Muscle layer of colon (tissue), 2 donors: ENCODE measurements around the gene UBL5.

Experiments
- H3K27ac ChIP-seq: one replicate; pipeline ENCODE4 v1.7.0; 2013; ENCODE audit warnings: low read depth, mild to moderate bottlenecking, low read length, moderate library complexity
- H3K27me3 ChIP-seq, 2 donors: one replicate each; pipeline ENCODE4 v1.7.0; 2013; ENCODE audit warnings: low read length in 2 of 2, mild to moderate bottlenecking in 2 of 2; ENCODE audit not compliant: insufficient read depth in 2 of 2, control insufficient read depth in 1 of 2
- H3K36me3 ChIP-seq: one replicate; pipeline ENCODE4 v1.7.0; 2013; ENCODE audit warnings: mild to moderate bottlenecking, low read length; ENCODE audit not compliant: insufficient read depth
- H3K4me1 ChIP-seq: one replicate; pipeline ENCODE4 v1.7.0; 2013; ENCODE audit warnings: mild to moderate bottlenecking, low read length; ENCODE audit not compliant: insufficient read depth
- H3K4me3 ChIP-seq, 2 donors: one replicate each; pipeline ENCODE4 v1.7.0; 2013; ENCODE audit warnings: low read length in 2 of 2, low read depth in 1 of 2, mild to moderate bottlenecking in 1 of 2, moderate library complexity in 1 of 2
- H3K9ac ChIP-seq: one replicate; pipeline ENCODE4 v1.7.0; 2013; ENCODE audit warnings: low read length
- H3K9me3 ChIP-seq: one replicate; pipeline ENCODE4 v1.7.0; 2013; ENCODE audit warnings: mild to moderate bottlenecking, low read length
- donor health status: abdominal sarcoma.
- donor health status: Adenocarcinoma of cecum.

UBL5 gene

DNA sequence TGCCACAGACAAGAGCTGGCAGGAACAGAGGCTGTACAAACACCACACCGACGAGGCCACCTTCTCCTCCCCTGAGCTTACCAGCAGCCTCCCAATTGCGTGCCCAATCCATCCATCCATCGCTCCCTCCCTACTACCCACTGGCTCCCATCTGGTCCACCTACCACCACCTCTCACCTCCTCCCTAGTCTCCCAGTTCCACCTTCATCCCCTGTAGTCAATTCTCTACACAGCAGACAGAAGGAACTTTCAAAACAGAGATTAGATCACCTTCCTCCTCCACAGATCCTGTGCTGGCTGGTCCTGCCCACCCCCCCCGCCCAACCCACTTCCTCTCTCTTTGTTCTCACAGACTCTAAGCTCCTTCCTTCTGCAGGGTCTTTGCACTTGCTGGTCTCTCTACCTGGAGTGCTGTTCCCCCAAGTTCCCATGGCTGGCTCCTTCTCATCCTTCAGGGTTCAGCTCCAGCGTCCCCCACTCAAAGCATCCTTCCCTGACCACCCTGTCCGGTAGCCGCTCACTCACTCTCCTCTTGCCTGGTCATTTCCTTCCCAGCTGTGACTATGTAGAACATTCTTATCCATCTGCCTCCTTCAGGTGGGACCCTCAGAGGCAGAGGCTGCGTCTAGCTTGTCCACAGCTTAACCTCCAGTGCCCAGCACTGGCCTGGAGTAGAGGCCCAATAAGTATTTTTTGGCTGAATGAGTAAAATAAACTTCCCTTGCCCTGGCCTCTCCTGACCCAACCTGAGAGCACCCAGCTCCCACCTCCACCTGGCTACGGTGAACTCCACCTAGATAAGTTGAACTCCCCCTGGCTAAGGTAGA is 30.4 kb downstream of the UBL5 start:
- no peaks in the 10 kb centered on the region for H3K27me3 ChIP-seq
- H3K36me3 ChIP-seq = no peaks in the 10 kb centered on the region
- H3K4me1 ChIP-seq = no peaks in the 10 kb centered on the region
- no peak overlapping the region for H3K27ac ChIP-seq
- H3K9me3 ChIP-seq = no peaks in the 10 kb centered on the region
- no peak overlapping the region for H3K9ac ChIP-seq
- H3K4me3 ChIP-seq = no peak overlapping the region

DNA sequence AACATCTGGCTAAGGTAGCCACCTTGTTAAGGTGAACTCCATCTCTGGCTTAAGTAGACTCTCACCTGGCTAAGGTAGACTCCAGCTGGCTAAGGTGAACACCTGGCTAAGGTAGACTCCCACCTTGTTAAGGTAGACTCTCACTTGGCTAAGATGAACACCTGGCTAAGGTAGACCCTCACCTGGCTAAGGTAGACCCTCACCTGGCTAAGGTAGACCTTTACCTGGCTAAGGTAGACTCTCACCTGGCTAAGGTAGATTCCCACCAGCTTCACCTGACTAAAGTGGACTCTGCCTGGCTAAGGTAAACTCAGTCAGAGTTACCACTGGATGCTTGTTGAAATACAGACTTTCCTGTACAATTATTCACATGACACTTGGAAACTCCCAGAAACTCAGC is 31.0 kb downstream of the UBL5 start:
- H3K4me1 ChIP-seq = no peaks in the 10 kb centered on the region
- H3K27ac ChIP-seq = no peak overlapping the region
- H3K27me3 ChIP-seq = no peaks in the 10 kb centered on the region
- no peak overlapping the region for H3K9ac ChIP-seq
- no peak overlapping the region for H3K4me3 ChIP-seq
- H3K36me3 ChIP-seq = no peaks in the 10 kb centered on the region
- no peaks in the 10 kb centered on the region for H3K9me3 ChIP-seq

DNA sequence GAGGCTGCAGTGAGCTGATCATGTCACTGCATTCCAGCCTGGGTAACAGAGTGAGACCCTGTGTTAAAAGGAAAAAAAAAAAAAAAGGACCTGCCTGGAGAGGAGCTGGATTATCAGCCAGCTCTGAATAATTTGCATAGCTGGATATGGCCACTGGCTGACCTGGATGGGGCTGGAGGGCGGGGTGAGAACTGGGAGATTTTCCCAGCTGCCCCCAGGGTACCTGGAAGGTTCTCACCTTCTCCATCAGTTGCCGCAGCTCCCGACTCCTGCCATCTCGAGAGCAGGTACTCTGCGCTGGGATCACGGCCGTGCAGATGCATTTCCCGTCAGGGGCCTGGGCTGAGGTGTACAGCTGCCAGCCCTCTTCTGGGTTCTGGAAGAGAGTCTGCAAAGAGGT is 32.7 kb downstream of the UBL5 start:
- no peak overlapping the region for H3K9ac ChIP-seq
- no peak overlapping the region for H3K4me3 ChIP-seq
- no peaks in the 10 kb centered on the region for H3K4me1 ChIP-seq
- no peaks in the 10 kb centered on the region for H3K36me3 ChIP-seq
- H3K27me3 ChIP-seq = no peaks in the 10 kb centered on the region
- H3K9me3 ChIP-seq = no peaks in the 10 kb centered on the region
- no peak overlapping the region for H3K27ac ChIP-seq

- Histone ChIP-seq H3K9ac (no peak overlapping the region), H3K27me3 (no peaks in the 10 kb centered on the region), H3K4me1 (no peaks in the 10 kb centered on the region), H3K4me3 (no peak overlapping the region), H3K27ac (no peak overlapping the region), H3K36me3 (no peaks in the 10 kb centered on the region), H3K9me3 (no peaks in the 10 kb centered on the region)
These were observed 33.8 kb downstream of the UBL5 start for GRCh38 chr19:9861503-9861902.

- Histone ChIP-seq H3K9ac (no peak overlapping the region), H3K9me3 (no peaks in the 10 kb centered on the region), H3K4me1 (no peaks in the 10 kb centered on the region), H3K36me3 (no peaks in the 10 kb centered on the region), H3K27ac (no peak overlapping the region), H3K4me3 (no peak overlapping the region), H3K27me3 (no peaks in the 10 kb centered on the region)
These were observed 35.2 kb downstream of the UBL5 start for GRCh38 chr19:9862938-9863337.

DNA sequence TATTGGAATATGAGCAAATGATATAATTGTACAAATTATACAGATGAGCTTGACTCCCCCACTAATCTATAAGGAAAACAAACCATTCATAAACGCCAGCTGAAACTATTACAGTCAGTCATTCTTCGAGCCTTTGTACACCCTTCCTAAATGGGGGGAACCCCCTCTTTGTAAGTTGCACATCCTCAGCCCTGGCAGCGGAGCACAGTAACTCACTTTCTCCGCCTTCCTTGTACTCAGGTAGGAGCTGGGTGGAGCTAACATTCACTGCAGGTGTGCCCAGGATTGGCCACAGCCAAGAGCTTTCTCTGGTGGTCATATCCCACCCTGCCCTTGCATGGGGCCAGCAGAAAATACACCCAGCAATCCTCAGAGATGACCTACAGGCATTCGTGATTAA is 36.0 kb downstream of the UBL5 start:
- H3K9ac ChIP-seq = no peak overlapping the region
- H3K27me3 ChIP-seq = no peaks in the 10 kb centered on the region
- H3K9me3 ChIP-seq = no peaks in the 10 kb centered on the region
- H3K27ac ChIP-seq = no peak overlapping the region
- H3K4me3 ChIP-seq = no peak overlapping the region
- H3K4me1 ChIP-seq = no peaks in the 10 kb centered on the region
- no peaks in the 10 kb centered on the region for H3K36me3 ChIP-seq

GRCh38 chr19:9865732-9866501 is 38.2 kb downstream of the UBL5 start:
- no peak overlapping the region for H3K4me3 ChIP-seq
- H3K9ac ChIP-seq = no peak overlapping the region
- H3K36me3 ChIP-seq = no peaks in the 10 kb centered on the region
- H3K9me3 ChIP-seq = no peaks in the 10 kb centered on the region
- H3K27ac ChIP-seq = no peak overlapping the region
- no peaks in the 10 kb centered on the region for H3K4me1 ChIP-seq
- H3K27me3 ChIP-seq = no peaks in the 10 kb centered on the region

- H3K9me3 ChIP-seq = no peaks in the 10 kb centered on the region
- no peak overlapping the region for H3K4me3 ChIP-seq
- H3K27me3 ChIP-seq = no peaks in the 10 kb centered on the region
- no peaks in the 10 kb centered on the region for H3K4me1 ChIP-seq
- H3K9ac ChIP-seq = no peak overlapping the region
- H3K36me3 ChIP-seq = no peaks in the 10 kb centered on the region
- H3K27ac ChIP-seq = no peak overlapping the region
These were observed 41.4 kb downstream of the UBL5 start for GRCh38 chr19:9868983-9869617.

DNA sequence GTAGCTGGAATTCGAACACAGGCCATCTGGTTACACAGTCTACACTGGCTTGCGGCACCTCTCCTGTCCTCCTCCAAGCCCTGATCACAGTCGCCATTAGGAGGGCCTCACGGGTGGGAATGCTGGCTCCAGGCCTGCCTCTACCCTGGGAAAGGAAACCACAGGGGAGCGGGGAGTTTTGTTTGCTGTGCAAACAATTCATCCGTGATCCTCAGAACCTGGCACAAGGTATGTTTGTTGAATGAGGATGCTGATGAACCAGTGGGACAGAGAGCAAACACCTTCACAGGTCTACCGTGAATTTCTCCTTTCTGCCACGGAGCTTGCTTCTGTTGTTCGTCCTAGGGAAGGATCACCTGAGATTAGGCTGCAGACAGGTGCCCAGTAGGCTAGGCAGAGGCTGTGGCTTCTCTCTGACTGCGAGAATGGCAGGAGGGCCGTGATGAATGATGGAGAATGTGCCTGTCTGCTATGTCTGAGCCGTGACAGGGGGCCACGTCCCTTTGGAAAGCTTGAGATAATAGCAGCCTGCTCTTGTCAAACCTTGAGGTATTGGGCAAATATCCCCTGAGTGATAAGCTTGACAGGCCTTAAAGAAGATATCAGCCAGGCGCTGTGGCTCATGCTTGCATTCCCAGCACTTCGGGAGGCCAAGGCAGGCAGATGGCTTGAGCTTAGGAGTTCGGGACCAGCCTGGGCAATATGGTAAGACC is 44.1 kb downstream of the UBL5 start:
- Histone ChIP-seq H3K4me1 (no peaks in the 10 kb centered on the region), H3K36me3 (no peaks in the 10 kb centered on the region), H3K9ac (no peak overlapping the region), H3K9me3 (no peaks in the 10 kb centered on the region), H3K4me3 (no peak overlapping the region), H3K27ac (no peak overlapping the region), H3K27me3 (no peaks in the 10 kb centered on the region)

DNA sequence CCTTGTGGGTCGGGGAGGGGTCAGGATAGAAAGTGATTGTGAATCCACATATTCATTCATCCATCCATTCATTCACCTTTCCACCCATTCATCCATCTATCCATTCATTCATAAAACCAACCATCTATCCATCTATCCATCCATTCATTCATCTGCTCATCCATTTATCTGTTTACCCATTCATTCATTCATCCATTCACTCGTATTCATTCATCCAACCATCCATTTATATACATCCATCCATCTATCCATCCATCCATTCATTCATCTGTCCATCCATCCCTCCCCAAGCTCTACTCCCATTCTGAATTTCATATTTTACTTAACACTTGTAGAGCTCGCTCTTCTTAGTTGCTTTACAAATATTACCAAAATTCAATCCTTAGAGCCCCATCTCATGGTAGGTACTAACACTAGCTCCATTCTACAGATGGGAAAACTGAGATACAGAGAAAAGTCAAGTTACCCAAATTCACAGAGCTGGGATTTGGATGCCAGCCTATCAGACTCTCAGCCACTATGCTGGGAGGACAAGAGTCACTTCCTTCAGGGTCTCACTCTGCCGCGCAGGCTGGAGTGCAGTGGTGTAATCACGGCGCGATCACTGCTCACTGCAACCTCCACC is 45.0 kb downstream of the UBL5 start:
- Histone ChIP-seq H3K4me1 (no peaks in the 10 kb centered on the region), H3K27ac (no peak overlapping the region), H3K9ac (no peak overlapping the region), H3K27me3 (no peaks in the 10 kb centered on the region), H3K4me3 (no peak overlapping the region), H3K36me3 (no peaks in the 10 kb centered on the region), H3K9me3 (no peaks in the 10 kb centered on the region)
